ENCODE data around the gene GPR55.

The GPR55 gene

GRCh38 chr2:230919240-230919639, 5.8 kb downstream of the GPR55 start:
- DNase-seq (ENCODE audit: low read depth in 2 of 2) = no peak

- DNase-seq (ENCODE audit: low read depth in 2 of 2) = no peak
Observed at GRCh38 chr2:230916218-230916617, 8.8 kb downstream of the GPR55 start.

GRCh38 chr2:230915319-230915718, 9.7 kb downstream of the GPR55 start:
- DNase-seq (ENCODE audit: low read depth in 2 of 2) = no peak

- no peak for DNase-seq (ENCODE audit: low read depth in 2 of 2)
Observed at GRCh38 chr2:230914886-230915285, 10.2 kb downstream of the GPR55 start.

GRCh38 chr2:230913406-230914143, 11.5 kb downstream of the GPR55 start:
- no peak for DNase-seq (ENCODE audit: low read depth in 2 of 2)

- no peak for DNase-seq (ENCODE audit: low read depth in 2 of 2)
Observed at GRCh38 chr2:230912724-230913123, 12.3 kb downstream of the GPR55 start.

GRCh38 chr2:230912046-230912445, 13.0 kb downstream of the GPR55 start:
- no peak for DNase-seq (ENCODE audit: low read depth in 2 of 2)

- DNase-seq (ENCODE audit: low read depth in 2 of 2) = no peak
Observed at GRCh38 chr2:230910546-230911177, 14.4 kb downstream of the GPR55 start.

GRCh38 chr2:230909841-230910545, 15.0 kb downstream of the GPR55 start:
- no peak for DNase-seq (ENCODE audit: low read depth in 2 of 2)

GRCh38 chr2:230908595-230909191, 16.3 kb downstream of the GPR55 start:
- peak; percentile 50 to 65 for DNase-seq (ENCODE audit: low read depth in 2 of 2)

GRCh38 chr2:230908092-230908594, 16.9 kb downstream of the GPR55 start:
- DNase-seq (ENCODE audit: low read depth in 2 of 2) = no peak

- no peak for DNase-seq (ENCODE audit: low read depth in 2 of 2)
Observed at GRCh38 chr2:230907361-230908091, 17.5 kb downstream of the GPR55 start.

- no peak for DNase-seq (ENCODE audit: low read depth in 2 of 2)
Observed at GRCh38 chr2:230906471-230907230, 18.4 kb downstream of the GPR55 start.

GRCh38 chr2:230905448-230906421, 19.3 kb downstream of the GPR55 start:
- peak; percentile 87 for DNase-seq (ENCODE audit: low read depth in 2 of 2)

- no peak for DNase-seq (ENCODE audit: low read depth in 2 of 2)
Observed at GRCh38 chr2:230904856-230905447, 20.1 kb downstream of the GPR55 start.

- no peak for DNase-seq (ENCODE audit: low read depth in 2 of 2)
Observed at GRCh38 chr2:230903231-230904150, 21.6 kb downstream of the GPR55 start.

- DNase-seq (ENCODE audit: low read depth in 2 of 2) = peak in 1 of 2 experiments; percentile 50
Observed at GRCh38 chr2:230902180-230902899, 22.7 kb downstream of the GPR55 start.

Measured in stimulated activated CD4-positive, alpha-beta T cell treated with anti-CD3 and anti-CD28 coated beads, Interleukin-12 subunit alpha, Interleukin-12 subunit beta, amount 100 ng/mL, for 24 hours (primary cell).